Measurements from ENCODE around the gene ZNF32. TPM values are rescaled to one million over a fixed set of nuclear protein-coding genes. Genes with fewer than 3 reads are reported as not detected.

ZNF32 gene
- total RNA-seq, 1 experiment from 2014 or later: 14.6 TPM

DNA sequence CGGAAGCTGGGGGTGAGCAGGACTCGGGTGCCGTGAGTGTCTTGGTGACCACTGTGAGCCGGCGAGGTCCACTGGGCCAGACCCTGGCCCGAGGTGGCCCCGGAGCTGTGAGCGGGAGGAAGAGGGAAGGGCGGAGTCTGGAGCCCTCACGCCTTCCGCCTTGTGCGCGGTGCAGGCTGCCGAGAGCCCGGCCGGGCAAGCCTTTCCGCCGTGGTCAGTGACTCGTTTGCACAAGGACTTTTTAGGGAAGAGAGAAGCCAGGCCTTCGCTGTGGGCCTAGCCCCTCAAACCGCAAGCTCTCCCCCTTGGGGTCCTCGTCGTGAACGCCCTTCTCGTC is 40.9 kb upstream of the ZNF32 start:
- no peak overlapping the region for H3K9ac ChIP-seq (ENCODE audit: extremely low read depth, insufficient read length, low read length)
- no peaks in the 10 kb centered on the region for H3K36me3 Mint-ChIP-seq (ENCODE audit: insufficient read depth in 1 of 3, low read depth in 3 of 3)

More for the DNA sequence above, 40.9 kb upstream of the ZNF32 start:
- Histone ChIP-seq H3K79me1 (ENCODE audit: insufficient read depth, low read depth, low read length, poor library complexity, severe bottlenecking) (no peaks in the 10 kb centered on the region), H2BK20ac (ENCODE audit: low read depth, low read length, poor library complexity, severe bottlenecking) (no peak overlapping the region), H4K5ac (ENCODE audit: insufficient read length, low read depth, low read length) (no peak overlapping the region), H3K27me3 (ENCODE audit: insufficient read depth, low read length) (peaks cover 7% of the 10 kb centered on the region; the same call in 1 of the 2 replicates), H2AFZ (ENCODE audit: low read length) (peak overlapping the region; percentile 2), H4K8ac (replicated peaks; ENCODE audit: insufficient read length, low read depth, low read length) (no peak overlapping the region), H3K18ac (ENCODE audit: insufficient read length, low read depth, low read length) (peak overlapping the region; percentile 8), H3K27ac (ENCODE audit: insufficient read length, low read depth, low read length) (no peak overlapping the region), H3K23me2 (ENCODE audit: insufficient read length, low read depth, low read length, poor library complexity, severe bottlenecking) (peaks cover 5% of the 10 kb centered on the region), H2BK120ac (ENCODE audit: low read depth, low read length, poor library complexity, severe bottlenecking) (no peak overlapping the region), H3K4me1 (ENCODE audit: insufficient read depth, low read length) (no peaks in the 10 kb centered on the region), H3K4ac (ENCODE audit: low read depth, low read length) (no peak overlapping the region), H3K56ac (ENCODE audit: insufficient read length, low read depth, low read length) (no peak overlapping the region), H4K91ac (ENCODE audit: insufficient read length, low read depth, low read length) (no peak overlapping the region), H3T11ph (ENCODE audit: low read length) (no peak overlapping the region), H3K4me2 (ENCODE audit: insufficient read depth, insufficient read length, low read length) (peak overlapping the region; percentile 43), H2BK15ac (ENCODE audit: low read depth, low read length) (no peak overlapping the region), H3K23ac (ENCODE audit: insufficient read length, low read depth, low read length) (no peak overlapping the region), H2BK5ac (ENCODE audit: insufficient read length, low read length) (no peak overlapping the region), H2BK12ac (ENCODE audit: insufficient read length, low read depth, low read length) (no peak overlapping the region), H3K79me2 (ENCODE audit: insufficient read depth, low read length) (no peaks in the 10 kb centered on the region), H3K9me3 (ENCODE audit: control insufficient read depth, low read depth, low read length) (no peaks in the 10 kb centered on the region), H2AK5ac (ENCODE audit: insufficient read length, low read length) (no peak overlapping the region), H4K20me1 (ENCODE audit: control insufficient read depth, insufficient read depth, insufficient read length) (no peaks in the 10 kb centered on the region), H3K14ac (ENCODE audit: insufficient read depth, low read length) (no peak overlapping the region)
- Mint-ChIP-seq H3K4me3 (peak overlapping the region; percentile 77 to 88), H3K4me1 (peaks cover 3 to 5% of the 10 kb centered on the region in 2 experiments; a peak in 2 of 4 replicates), H3K27me3 (ENCODE audit: low read depth) (peaks cover 70% of the 10 kb centered on the region), H3K9me3 (no peaks in the 10 kb centered on the region), H3K27ac (no peak overlapping the region)
- DNase-seq: peak; percentile 60
- no CpG with 5 or more reads among the region's 25 CpGs for WGBS (ENCODE audit: extremely low coverage, insufficient read length, low lambda C conversion rate)
- no peak for TF ChIP-seq CTCF (conservative IDR thresholded peaks at IDR 0.05)

Data from H9 (cell line).